Measurements from ENCODE around the gene PLXNA1.

GRCh38 chr3:126965526-126966080 is 17.3 kb upstream of the PLXNA1 start:
- TF ChIP-seq CTCF (conservative IDR thresholded peaks at IDR 0.05; ENCODE audit: low read length) (no peak), EZH2phosphoT487 (IDR thresholded peaks at IDR 0.05; ENCODE audit: borderline replicate concordance) (no peak)

All from Loucy (cell line).